Caco-2 (cell line): ENCODE results near the gene MRFAP1. TPM values are rescaled to one million over a fixed set of nuclear protein-coding genes. Genes with fewer than 3 reads are reported as not detected.

Experiments used
- BruUV-seq: library from RNA; stranded (reverse); fragments of 400-500 nt; replicated peaks from 2 replicates; lab custom pipeline; 2021; lab: Mats Ljungman, UMichigan
- CTCF ChIA-PET: fragments of 300-600 bp; sonication (Branson Sonifier 250); formaldehyde crosslinking; loops from one replicate; lab custom pipeline; 2022; ENCODE audit warnings: antibody characterized with exemption; lab: Charles Lee
- POLR2A ChIA-PET: fragments of 300-600 bp; sonication (Branson Sonifier 250); formaldehyde crosslinking; loops from one replicate; lab custom pipeline; 2022; ENCODE audit warnings: antibody characterized with exemption; lab: Charles Lee
- DNase-seq, 2 experiments: peaks; one replicate each; pipeline versions ENCODE4 v3.0.0 to v3.0.0-alpha.2; 2020 to 2022
- H3K27me3 ChIP-seq: replicated peaks from 2 replicates; pipeline ENCODE4 v1.6.0; 2011; ENCODE audit warnings: low read length; ENCODE audit not compliant: control insufficient read depth, insufficient read depth
- H3K36me3 ChIP-seq: 2 replicates; pipeline ENCODE4 v1.5.1; 2011; ENCODE audit warnings: low read length; ENCODE audit not compliant: control insufficient read depth, insufficient read depth
- H3K4me1 ChIP-seq: fragments of 250-450 bp; sonication (Bioruptor Pico); 2 replicates; pipeline ENCODE4 v1.5.1; 2020; ENCODE audit warnings: mild to moderate bottlenecking
- H3K4me3 ChIP-seq: 2 replicates; pipeline ENCODE4 v1.5.1; 2011; ENCODE audit warnings: low read depth, mild to moderate bottlenecking, control low read depth, low read length
- H3K9me3 ChIP-seq: fragments of 250-450 bp; sonication (Bioruptor Pico); 2 replicates; pipeline ENCODE4 v1.5.1; 2020; ENCODE audit warnings: mild to moderate bottlenecking, moderate library complexity
- H3K27ac Mint-ChIP-seq: one replicate; pipeline ENCODE4 v1.8.0; 2022; ENCODE audit warnings: mixed read lengths; ENCODE audit not compliant: unreplicated experiment
- H3K27me3 Mint-ChIP-seq: one replicate; pipeline ENCODE4 v1.8.0; 2022; ENCODE audit warnings: mixed read lengths; ENCODE audit not compliant: insufficient read depth, unreplicated experiment
- H3K36me3 Mint-ChIP-seq: one replicate; pipeline ENCODE4 v1.8.0; 2022; ENCODE audit warnings: mild to moderate bottlenecking, mixed read lengths; ENCODE audit not compliant: insufficient read depth, unreplicated experiment
- H3K4me1 Mint-ChIP-seq: one replicate; pipeline ENCODE4 v1.8.0; 2022; ENCODE audit warnings: low read depth, mixed read lengths; ENCODE audit not compliant: unreplicated experiment
- H3K4me3 Mint-ChIP-seq: one replicate; pipeline ENCODE4 v1.8.0; 2022; ENCODE audit warnings: mild to moderate bottlenecking, moderate library complexity, mixed read lengths; ENCODE audit not compliant: unreplicated experiment
- H3K9me3 Mint-ChIP-seq: one replicate; pipeline ENCODE4 v1.8.0; 2022; ENCODE audit warnings: mixed read lengths; ENCODE audit not compliant: unreplicated experiment
- CTCF ChIP-seq, 2 experiments: fragments of 200-600 bp in 1 of 2; IDR thresholded peaks; 1 replicate in 1 of 2; 2 replicates in 1 of 2; pipeline versions ENCODE4 v1.5.1 to v1.8.0; 2011 to 2022; ENCODE audit warnings: antibody characterized with exemption in 1 of 2, control low read depth in 1 of 2, inconsistent platforms in 1 of 2, low read depth in 1 of 2, low read length in 1 of 2, mild to moderate bottlenecking in 1 of 2, moderate library complexity in 1 of 2; ENCODE audit not compliant: insufficient read depth in 1 of 2, severe bottlenecking in 1 of 2, unreplicated experiment in 1 of 2
- intact Hi-C: fragments of 100-400 bp; cut with micrococcal nuclease; formaldehyde crosslinking; loops from one replicate; pipeline ENCODE4 v1.10.0; 2022; ENCODE audit not compliant: unreplicated experiment
- total RNA-seq: library from RNA; stranded (reverse); gene quantifications from 2 replicates; pipeline ENCODE4 v1.2.3, GENCODE V29; 2022

Gene MRFAP1
- total RNA-seq, 1 experiment from 2014 or later = 254 TPM

- Histone ChIP-seq H3K4me3 (no peak overlapping the region), H3K27me3 (no peaks in the 10 kb centered on the region), H3K36me3 (no peaks in the 10 kb centered on the region), H3K9me3 (no peaks in the 10 kb centered on the region), H3K4me1 (no peaks in the 10 kb centered on the region)
- BruUV-seq = no TSS peak
- intact Hi-C loops = no loop called here
- TF ChIP-seq CTCF (IDR thresholded peaks at IDR 0.05; ENCODE audit: insufficient read depth in 1 of 2, low read depth in 1 of 2, low read length in 1 of 2, severe bottlenecking in 1 of 2, unreplicated experiment in 1 of 2) = no peak
- DNase-seq = no peak
- Mint-ChIP-seq H3K4me3 (no peak overlapping the region), H3K9me3 (no peaks in the 10 kb centered on the region), H3K27me3 (no peaks in the 10 kb centered on the region), H3K36me3 (no peaks in the 10 kb centered on the region), H3K27ac (no peak overlapping the region), H3K4me1 (no peaks in the 10 kb centered on the region)
- POLR2A ChIA-PET = no interaction called here
- CTCF ChIA-PET = no interaction called here
Observed at GRCh38 chr4:6592804-6593563, 47.5 kb upstream of the MRFAP1 start.

DNA sequence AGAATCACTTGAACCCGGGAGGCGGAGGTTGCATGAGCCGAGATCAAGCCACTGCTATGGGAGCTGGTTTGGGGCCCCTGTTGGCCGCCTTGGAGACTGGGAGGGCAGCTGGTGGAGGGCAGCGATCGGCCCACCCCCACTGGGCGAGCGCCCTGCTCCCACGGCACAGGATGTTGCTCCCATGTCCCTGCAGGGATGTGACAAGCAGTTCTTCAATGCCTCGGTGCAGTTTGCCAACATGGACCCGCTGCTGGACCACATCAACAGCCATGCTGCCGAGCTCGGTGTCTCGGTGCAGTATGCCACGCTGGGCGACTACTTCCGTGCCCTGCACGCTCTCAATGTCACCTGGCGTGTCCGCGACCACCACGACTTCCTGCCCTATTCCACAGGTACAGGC, 46.1 kb upstream of the MRFAP1 start:
- H3K9me3 Mint-ChIP-seq = no peaks in the 10 kb centered on the region
- no peaks in the 10 kb centered on the region for H3K27me3 ChIP-seq
- CTCF ChIA-PET = no interaction called here
- H3K4me1 Mint-ChIP-seq = no peaks in the 10 kb centered on the region
- H3K36me3 ChIP-seq = no peaks in the 10 kb centered on the region
- no TSS peak for BruUV-seq
- intact Hi-C loops = no loop called here
- H3K4me3 ChIP-seq = no peak overlapping the region
- no peak overlapping the region for H3K27ac Mint-ChIP-seq
- H3K4me3 Mint-ChIP-seq = no peak overlapping the region
- H3K4me1 ChIP-seq = no peaks in the 10 kb centered on the region
- H3K27me3 Mint-ChIP-seq = no peaks in the 10 kb centered on the region
- POLR2A ChIA-PET = no interaction called here
- no peak for TF ChIP-seq CTCF (IDR thresholded peaks at IDR 0.05; ENCODE audit: insufficient read depth in 1 of 2, low read depth in 1 of 2, low read length in 1 of 2, severe bottlenecking in 1 of 2, unreplicated experiment in 1 of 2)
- no peak for DNase-seq
- no peaks in the 10 kb centered on the region for H3K9me3 ChIP-seq
- no peaks in the 10 kb centered on the region for H3K36me3 Mint-ChIP-seq

GRCh38 chr4:6594826-6595355, 45.6 kb upstream of the MRFAP1 start:
- no TSS peak for BruUV-seq
- no peak overlapping the region for H3K4me3 Mint-ChIP-seq
- no peak overlapping the region for H3K4me3 ChIP-seq
- no peaks in the 10 kb centered on the region for H3K36me3 ChIP-seq
- H3K9me3 Mint-ChIP-seq = no peaks in the 10 kb centered on the region
- ChIA-PET POLR2A (no interaction called here), CTCF (no interaction called here)
- no peak for DNase-seq
- H3K9me3 ChIP-seq = no peaks in the 10 kb centered on the region
- H3K27me3 ChIP-seq = no peaks in the 10 kb centered on the region
- H3K4me1 Mint-ChIP-seq = no peaks in the 10 kb centered on the region
- TF ChIP-seq CTCF (IDR thresholded peaks at IDR 0.05; ENCODE audit: insufficient read depth in 1 of 2, low read depth in 1 of 2, low read length in 1 of 2, severe bottlenecking in 1 of 2, unreplicated experiment in 1 of 2) = no peak
- no peaks in the 10 kb centered on the region for H3K36me3 Mint-ChIP-seq
- no peaks in the 10 kb centered on the region for H3K27me3 Mint-ChIP-seq
- H3K4me1 ChIP-seq = no peaks in the 10 kb centered on the region
- intact Hi-C loops = no loop called here
- H3K27ac Mint-ChIP-seq = no peak overlapping the region
